OCI-LY7 (cell line): ENCODE measurements around the gene ACBD6. TPM values are rescaled to one million over a fixed set of nuclear protein-coding genes. Genes with fewer than 3 reads are reported as not detected.

Source experiments
- BruUV-seq: library from RNA; stranded (reverse); fragments of 400-500 nt; replicated peaks from 2 replicates; lab custom pipeline; 2021; lab: Mats Ljungman, UMichigan
- CTCF ChIA-PET: fragments of 300-600 bp; sonication (Branson Sonifier 250); formaldehyde crosslinking; loops from one replicate; lab custom pipeline; 2022; ENCODE audit warnings: antibody characterized with exemption; ENCODE audit not compliant: unreplicated experiment; lab: Charles Lee
- POLR2A ChIA-PET: fragments of 300-600 bp; sonication (Branson Sonifier 250); formaldehyde crosslinking; loops from one replicate; lab custom pipeline; 2022; ENCODE audit warnings: antibody characterized with exemption; lab: Charles Lee
- DNase-seq: peaks from one replicate; pipeline ENCODE4 v3.0.0-alpha.2; 2015; ENCODE audit warnings: low spot score
- H2AFZ ChIP-seq: fragments of 200-600 bp; sonication (generic), shearing (Covaris generic); 2 replicates; pipeline ENCODE4 v1.6.1; 2014; ENCODE audit warnings: mild to moderate bottlenecking, antibody characterized with exemption, low read length, moderate library complexity
- H3K27ac ChIP-seq: fragments of 200-600 bp; sonication (generic); 2 replicates; pipeline ENCODE4 v1.5.1; 2014; ENCODE audit warnings: mixed run types, low read depth, mild to moderate bottlenecking, moderate library complexity, low read length, inconsistent platforms; ENCODE audit not compliant: poor library complexity, severe bottlenecking
- H3K36me3 ChIP-seq: fragments of 200-600 bp; sonication (generic); 2 replicates; pipeline ENCODE4 v1.6.1; 2014; ENCODE audit warnings: mild to moderate bottlenecking, antibody characterized with exemption, low read length, moderate library complexity, mixed read lengths; ENCODE audit not compliant: insufficient read depth
- H3K4me1 ChIP-seq: fragments of 200-600 bp; sonication (generic); 2 replicates; pipeline ENCODE4 v1.5.1; 2014; ENCODE audit warnings: mild to moderate bottlenecking, low read length; ENCODE audit not compliant: insufficient read depth, poor library complexity, severe bottlenecking
- H3K4me2 ChIP-seq: fragments of 200-600 bp; sonication (generic); 2 replicates; pipeline ENCODE4 v1.6.1; 2014; ENCODE audit warnings: mild to moderate bottlenecking, low read length
- H3K4me3 ChIP-seq: fragments of 200-600 bp; sonication (generic); 2 replicates; pipeline ENCODE4 v1.5.1; 2014; ENCODE audit warnings: mild to moderate bottlenecking, low read depth, low read length; ENCODE audit not compliant: poor library complexity, severe bottlenecking
- H3K79me2 ChIP-seq: fragments of 200-600 bp; sonication (generic); 2 replicates; pipeline ENCODE4 v1.6.1; 2016; ENCODE audit warnings: low read depth, mild to moderate bottlenecking, low read length, moderate library complexity, mixed read lengths; ENCODE audit not compliant: insufficient read depth
- H3K9me2 ChIP-seq: fragments of 200-600 bp; sonication (generic); 2 replicates; pipeline ENCODE4 v1.6.1; 2016; ENCODE audit warnings: mild to moderate bottlenecking, low read length, mixed read lengths; ENCODE audit not compliant: insufficient read depth
- H3K9me3 ChIP-seq: fragments of 200-600 bp; sonication (generic); 2 replicates; pipeline ENCODE4 v1.6.1; 2014; ENCODE audit warnings: mild to moderate bottlenecking, mixed run types, low read length, mixed read lengths
- H4K20me1 ChIP-seq: fragments of 200-600 bp; sonication (generic); 2 replicates; pipeline ENCODE4 v1.6.1; 2014; ENCODE audit warnings: mild to moderate bottlenecking, antibody characterized with exemption, low read length, moderate library complexity, mixed read lengths; ENCODE audit not compliant: insufficient read depth
- CTCF ChIP-seq: fragments of 200-600 bp; sonication (generic); conservative IDR thresholded peaks from 2 replicates; pipeline ENCODE4 v1.5.1; 2014; ENCODE audit warnings: mild to moderate bottlenecking, antibody characterized with exemption, low read length, moderate library complexity, mixed read lengths
- EZH2phosphoT487 ChIP-seq: fragments of 200-600 bp; sonication (generic); IDR thresholded peaks from 2 replicates; pipeline ENCODE4 v1.6.1; 2018; ENCODE audit warnings: low read depth, borderline replicate concordance, mild to moderate bottlenecking, mixed run types, antibody characterized with exemption, low read length, moderate library complexity, mixed read lengths
- intact Hi-C: fragments of 100-400 bp; cut with micrococcal nuclease; formaldehyde crosslinking; loops from one replicate; pipeline ENCODE4 v1.10.0; 2022; ENCODE audit not compliant: unreplicated experiment
- total RNA-seq, 2 experiments: library from RNA; depleted of rRNA in 1 of 2; stranded (reverse); fragments of >200 nt in 1 of 2; shearing (Covaris generic) in 1 of 2; gene quantifications; 2 replicates each; pipeline ENCODE4 v1.2.3, GENCODE V29; 2014 to 2022

Gene ACBD6
- total RNA-seq, 2 experiments from 2014 or later = 61.2 to 78.4 TPM

- Histone ChIP-seq H4K20me1 (no peaks in the 10 kb centered on the region), H3K36me3 (no peaks in the 10 kb centered on the region), H3K27ac (no peak overlapping the region), H3K4me1 (no peaks in the 10 kb centered on the region), H3K9me2 (no peaks in the 10 kb centered on the region), H3K4me2 (no peak overlapping the region), H3K9me3 (no peaks in the 10 kb centered on the region), H3K79me2 (no peaks in the 10 kb centered on the region), H2AFZ (no peak overlapping the region), H3K4me3 (no peak overlapping the region)
- CTCF ChIA-PET = interaction anchor here (0.5 to 0.6 kb wide), 2 partner anchors 131 to 212 kb away, joined by 3 to 4 read pairs; no protein-coding TSS in a partner anchor
- BruUV-seq = no TSS peak
- TF ChIP-seq CTCF = no peak
- TF ChIP-seq EZH2phosphoT487 = no peak
- intact Hi-C loops = no loop called here
- POLR2A ChIA-PET = no interaction called here
- DNase-seq = no peak
Observed at GRCh38 chr1:180253585-180254495, 248.5 kb downstream of the ACBD6 start.

- no peaks in the 10 kb centered on the region for H3K9me3 ChIP-seq
- H3K4me3 ChIP-seq = no peak overlapping the region
- H2AFZ ChIP-seq = no peak overlapping the region
- DNase-seq = peak; percentile 63
- no peaks in the 10 kb centered on the region for H4K20me1 ChIP-seq
- no peaks in the 10 kb centered on the region for H3K36me3 ChIP-seq
- no peaks in the 10 kb centered on the region for H3K4me1 ChIP-seq
- BruUV-seq = no TSS peak
- TF ChIP-seq EZH2phosphoT487 = no peak
- peak; percentile 94 for TF ChIP-seq CTCF
- no peak overlapping the region for H3K27ac ChIP-seq
- POLR2A ChIA-PET = no interaction called here
- H3K4me2 ChIP-seq = no peak overlapping the region
- H3K9me2 ChIP-seq = no peaks in the 10 kb centered on the region
- H3K79me2 ChIP-seq = no peaks in the 10 kb centered on the region
- intact Hi-C loops = loop anchor here (1.0 kb wide), 2 partner anchors 163 to 229 kb away; no protein-coding TSS in a partner anchor
- CTCF ChIA-PET = interaction anchor here (0.6 kb wide), 1 partner anchor 213 kb away, joined by 4 read pairs; no protein-coding TSS in a partner anchor
Observed at GRCh38 chr1:180252638-180253536, 249.5 kb downstream of the ACBD6 start.
